Ectodermal cell (in vitro differentiated cells): ENCODE data around the gene DGKI.
A peak's percentile ranks its signal among the peaks of the same experiment; 100 is the strongest.

Experiments
- H3K27ac ChIP-seq: 2 replicates; pipeline ENCODE4 v1.7.0; 2013; ENCODE audit warnings: mild to moderate bottlenecking, low read depth, low read length; ENCODE audit not compliant: insufficient read depth, poor library complexity, severe bottlenecking
- H3K27me3 ChIP-seq: 2 replicates; pipeline ENCODE4 v1.7.0; 2013; ENCODE audit warnings: mild to moderate bottlenecking, low read length; ENCODE audit not compliant: insufficient read depth, control insufficient read depth, poor library complexity, severe bottlenecking
- H3K36me3 ChIP-seq: one replicate; pipeline ENCODE4 v1.7.0; 2013; ENCODE audit warnings: low read length; ENCODE audit not compliant: control insufficient read depth, insufficient read depth
- H3K4me1 ChIP-seq: one replicate; pipeline ENCODE4 v1.7.0; 2013; ENCODE audit warnings: low read length; ENCODE audit not compliant: control insufficient read depth, insufficient read depth
- H3K4me3 ChIP-seq: 2 replicates; pipeline ENCODE4 v1.7.0; 2013; ENCODE audit warnings: low read depth, low read length, control low read depth; ENCODE audit not compliant: insufficient read depth
- H3K9me3 ChIP-seq: 2 replicates; pipeline ENCODE4 v1.7.0; 2013; ENCODE audit warnings: mild to moderate bottlenecking, low read length, moderate library complexity; ENCODE audit not compliant: control insufficient read depth
- WGBS, 2 experiments: methylation state at CpG; one replicate each; pipeline ENCODE4 v1.1.7; 2013; ENCODE audit warnings: missing lambda C conversion rate in 2 of 2; 5-methylcytosine and 5-hydroxymethylcytosine counted together

The DGKI gene

GRCh38 chr7:137373507-137373906, 473.3 kb downstream of the DGKI start:
- Histone ChIP-seq H3K4me1 (no peaks in the 10 kb centered on the region), H3K27me3 (no peaks in the 10 kb centered on the region), H3K9me3 (peaks cover 2% of the 10 kb centered on the region), H3K36me3 (no peaks in the 10 kb centered on the region), H3K4me3 (no peak overlapping the region), H3K27ac (no peak overlapping the region)
- 75 to 85% methylated on average over 2 of the region's 2 CpGs for WGBS, 2 experiments

GRCh38 chr7:137371616-137372015, 475.2 kb downstream of the DGKI start:
- Histone ChIP-seq H3K27me3 (no peaks in the 10 kb centered on the region), H3K4me1 (no peaks in the 10 kb centered on the region), H3K9me3 (peaks cover 2% of the 10 kb centered on the region), H3K27ac (no peak overlapping the region), H3K36me3 (no peaks in the 10 kb centered on the region), H3K4me3 (no peak overlapping the region)
- WGBS, 2 experiments: 94 to 100% methylated on average over 1 to 2 of the region's 2 CpGs

GRCh38 chr7:137366995-137367394, 479.8 kb downstream of the DGKI start:
- Histone ChIP-seq H3K27me3 (no peaks in the 10 kb centered on the region), H3K4me1 (no peaks in the 10 kb centered on the region), H3K27ac (no peak overlapping the region), H3K9me3 (peaks cover 2% of the 10 kb centered on the region), H3K4me3 (no peak overlapping the region), H3K36me3 (no peaks in the 10 kb centered on the region)
- 92% methylated on average over 5 of the region's 5 CpGs for WGBS, 2 experiments

- 94 to 95% methylated on average over 6 of the region's 6 CpGs for WGBS, 2 experiments
- Histone ChIP-seq H3K36me3 (no peaks in the 10 kb centered on the region), H3K4me3 (no peak overlapping the region), H3K27me3 (no peaks in the 10 kb centered on the region), H3K4me1 (no peaks in the 10 kb centered on the region), H3K27ac (no peak overlapping the region), H3K9me3 (peaks cover 10% of the 10 kb centered on the region)
Measured at GRCh38 chr7:137363683-137364082, 483.1 kb downstream of the DGKI start.

GRCh38 chr7:137360087-137360679, 486.6 kb downstream of the DGKI start:
- H3K4me3 ChIP-seq: no peak overlapping the region
- 32 to 54% methylated on average over 1 of the region's 1 CpG for WGBS, 2 experiments

GRCh38 chr7:137354961-137355360, 491.8 kb downstream of the DGKI start:
- Histone ChIP-seq H3K4me3 (no peak overlapping the region), H3K9me3 (peaks cover 5% of the 10 kb centered on the region), H3K36me3 (no peaks in the 10 kb centered on the region), H3K4me1 (no peaks in the 10 kb centered on the region), H3K27ac (no peak overlapping the region), H3K27me3 (no peaks in the 10 kb centered on the region)

More at GRCh38 chr7:137360087-137360679, 486.6 kb downstream of the DGKI start:
- Histone ChIP-seq H3K27ac (no peak overlapping the region), H3K36me3 (no peaks in the 10 kb centered on the region), H3K27me3 (no peaks in the 10 kb centered on the region), H3K4me1 (no peaks in the 10 kb centered on the region), H3K9me3 (peaks cover 11% of the 10 kb centered on the region)

- Histone ChIP-seq H3K4me3 (no peak overlapping the region), H3K36me3 (no peaks in the 10 kb centered on the region), H3K4me1 (no peaks in the 10 kb centered on the region), H3K27ac (no peak overlapping the region), H3K9me3 (peaks cover 5% of the 10 kb centered on the region), H3K27me3 (no peaks in the 10 kb centered on the region)
- 84% methylated on average over 5 of the region's 5 CpGs for WGBS, 2 experiments
Measured at GRCh38 chr7:137354396-137354795, 492.4 kb downstream of the DGKI start.

- Histone ChIP-seq H3K36me3 (no peaks in the 10 kb centered on the region), H3K27ac (no peak overlapping the region), H3K4me3 (no peak overlapping the region), H3K9me3 (no peaks in the 10 kb centered on the region), H3K27me3 (no peaks in the 10 kb centered on the region), H3K4me1 (no peaks in the 10 kb centered on the region)
- WGBS, 2 experiments: 78 to 89% methylated on average over 2 of the region's 2 CpGs
Measured at GRCh38 chr7:137351941-137352340, 494.8 kb downstream of the DGKI start.

- H3K27ac ChIP-seq: no peak overlapping the region
- WGBS, 2 experiments: 83 to 87% methylated on average over 5 of the region's 6 CpGs
- peaks cover 4% of the 10 kb centered on the region for H3K4me1 ChIP-seq
- H3K27me3 ChIP-seq: no peaks in the 10 kb centered on the region
- no peak overlapping the region for H3K4me3 ChIP-seq
- H3K36me3 ChIP-seq: no peaks in the 10 kb centered on the region
- no peaks in the 10 kb centered on the region for H3K9me3 ChIP-seq
Measured at GRCh38 chr7:137345799-137346449, 500.9 kb downstream of the DGKI start.

GRCh38 chr7:137343281-137343841, 503.4 kb downstream of the DGKI start, which contains the start of gene PTN:
PTN (minus strand) TSS chr7:137343733; CDS start chr7:137254973, 88,760 bp downstream.
- H3K4me1 ChIP-seq: peaks cover 4% of the 10 kb centered on the region
- no peaks in the 10 kb centered on the region for H3K27me3 ChIP-seq
- peak within 1 kb of the TSS; percentile 70 for H3K27ac ChIP-seq
- peak within 1 kb of the TSS; percentile 66 for H3K4me3 ChIP-seq
- 0 to 1% methylated on average over 23 of the region's 23 CpGs for WGBS, 2 experiments
- no peaks in the 10 kb centered on the region for H3K36me3 ChIP-seq
- H3K9me3 ChIP-seq: no peaks in the 10 kb centered on the region
